ENCODE results near the gene TMEM258.
A peak's percentile ranks its signal among the peaks of the same experiment; 100 is the strongest.

The TMEM258 gene

GRCh38 chr11:61820174-61820573 lies 27.8 kb upstream of the TMEM258 start:
- DNase-seq (ENCODE audit: low spot score), result no peak

- no peak for DNase-seq (ENCODE audit: low spot score)
Observed at GRCh38 chr11:61817471-61818202, 25.2 kb upstream of the TMEM258 start.

GRCh38 chr11:61816736-61817455 lies 24.5 kb upstream of the TMEM258 start, which contains the start of gene FADS1:
Gene FADS1 (minus strand): TSS chr11:61817003. CDS start chr11:61816929, 74 bp downstream.
- DNase-seq (ENCODE audit: low spot score), result peak; percentile 93

GRCh38 chr11:61815790-61816735 lies 23.7 kb upstream of the TMEM258 start:
- DNase-seq (ENCODE audit: low spot score), result peak; percentile 58

- DNase-seq (ENCODE audit: low spot score), result peak; percentile 97
Observed at GRCh38 chr11:61814958-61815789, 22.8 kb upstream of the TMEM258 start.

GRCh38 chr11:61814247-61814957 lies 22.0 kb upstream of the TMEM258 start:
- peak; percentile 64 for DNase-seq (ENCODE audit: low spot score)

GRCh38 chr11:61812736-61813411 lies 20.5 kb upstream of the TMEM258 start:
- no peak for DNase-seq (ENCODE audit: low spot score)

- DNase-seq (ENCODE audit: low spot score), result no peak
Observed at GRCh38 chr11:61811831-61812230, 19.4 kb upstream of the TMEM258 start.

GRCh38 chr11:61810671-61811175 lies 18.3 kb upstream of the TMEM258 start:
- DNase-seq (ENCODE audit: low spot score), result no peak

- DNase-seq (ENCODE audit: low spot score), result no peak
Observed at GRCh38 chr11:61806785-61807184, 14.4 kb upstream of the TMEM258 start.

GRCh38 chr11:61805146-61805545 lies 12.7 kb upstream of the TMEM258 start:
- no peak for DNase-seq (ENCODE audit: low spot score)

GRCh38 chr11:61803889-61804647 lies 11.7 kb upstream of the TMEM258 start:
- no peak for DNase-seq (ENCODE audit: low spot score)

GRCh38 chr11:61802605-61803004 lies 10.2 kb upstream of the TMEM258 start:
- no peak for DNase-seq (ENCODE audit: low spot score)

- no peak for DNase-seq (ENCODE audit: low spot score)
Observed at GRCh38 chr11:61800331-61801281, 8.2 kb upstream of the TMEM258 start.

- no peak for DNase-seq (ENCODE audit: low spot score)
Observed at GRCh38 chr11:61799665-61800284, 7.4 kb upstream of the TMEM258 start.

- DNase-seq (ENCODE audit: low spot score), result peak; percentile 89
Observed at GRCh38 chr11:61797263-61797944, 5.0 kb upstream of the TMEM258 start.

All from putamen (tissue), 1 donor.